Central memory CD4-positive, alpha-beta T cell (primary cell): ENCODE results near the gene POMC.
"Not testable (repeated sequence)": the region's sequence is repeated elsewhere in the genome, so short reads cannot be mapped to it uniquely, and the experiment has no call there.

Experiments used
- DNase-seq: peaks from one replicate; pipeline ENCODE4 v3.0.0; 2022

POMC gene

GRCh38 chr2:25131253-25131566 is 37.2 kb downstream of the POMC start:
- DNase-seq, result no peak

GRCh38 chr2:25129901-25130520 is 38.4 kb downstream of the POMC start:
- no peak for DNase-seq

GRCh38 chr2:25127646-25128045 is 40.7 kb downstream of the POMC start:
- no peak for DNase-seq

- DNase-seq, result not testable (repeated sequence)
These were observed 41.3 kb downstream of the POMC start for GRCh38 chr2:25127071-25127470.

- DNase-seq, result no peak
These were observed 42.4 kb downstream of the POMC start for GRCh38 chr2:25125976-25126375.

GRCh38 chr2:25125189-25125588 is 43.2 kb downstream of the POMC start:
- no peak for DNase-seq

GRCh38 chr2:25123682-25124081 is 44.7 kb downstream of the POMC start:
- DNase-seq, result no peak

- DNase-seq, result no peak
These were observed 46.0 kb downstream of the POMC start for GRCh38 chr2:25122367-25122766.

- DNase-seq, result no peak
These were observed 49.1 kb downstream of the POMC start for GRCh38 chr2:25119263-25119662.

GRCh38 chr2:25116956-25117355 is 51.4 kb downstream of the POMC start:
- no peak for DNase-seq

- no peak for DNase-seq
These were observed 52.5 kb downstream of the POMC start for GRCh38 chr2:25115902-25116301.

GRCh38 chr2:25115249-25115883 is 53.0 kb downstream of the POMC start:
- no peak for DNase-seq

- DNase-seq, result no peak
These were observed 56.3 kb downstream of the POMC start for GRCh38 chr2:25112113-25112512.
